ENCODE results near the gene DUXA.
A peak's percentile ranks its signal among the peaks of the same experiment; 100 is the strongest.
"Not testable (repeated sequence)": the region's sequence is repeated elsewhere in the genome, so short reads cannot be mapped to it uniquely, and the experiment has no call there.

Gene DUXA

DNA sequence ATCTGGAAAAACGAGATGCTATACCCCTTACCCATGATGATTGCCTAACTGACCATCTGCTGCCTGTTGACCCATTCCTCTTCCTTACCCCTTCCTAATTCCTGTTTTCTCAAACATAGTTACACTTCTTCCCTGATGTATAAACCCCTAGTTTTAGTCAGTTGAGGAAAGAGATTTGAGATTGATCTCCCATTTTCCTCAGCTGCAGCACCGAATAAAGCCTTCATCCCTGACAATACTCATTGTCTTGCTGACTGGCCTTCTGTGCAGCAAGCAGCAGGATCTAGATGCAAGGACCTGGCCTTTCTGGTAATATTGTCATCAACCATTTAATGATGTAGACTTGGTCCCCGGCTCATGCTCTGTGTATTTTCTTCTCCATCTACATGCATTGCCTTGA is 23.0 kb upstream of the DUXA start:
- Histone ChIP-seq H3K4me3 (no peak overlapping the region; the same call in 1 of the 2 replicates), H3K9ac (ENCODE audit: insufficient read length) (no peak overlapping the region), H3K36me3 (ENCODE audit: insufficient read depth, low read length) (peaks cover 29% of the 10 kb centered on the region), H3K27ac (no peak overlapping the region), H3K9me3 (ENCODE audit: low read depth, low read length) (peaks cover 6% of the 10 kb centered on the region; the same call in 1 of the 2 replicates)
- no peak for TF ChIP-seq EZH2 (IDR thresholded peaks at IDR 0.05)
- TF ChIP-seq FOXP2 (optimal IDR thresholded peaks at IDR 0.05; ENCODE audit: control extremely low read depth, extremely low read length, insufficient read depth): no peak
- TF ChIP-seq POLR2AphosphoS5 (IDR thresholded peaks at IDR 0.05; ENCODE audit: borderline replicate concordance, low read depth, low read length): no peak
- DNase-seq (ENCODE audit: low read depth, low spot score): no peak

DNA sequence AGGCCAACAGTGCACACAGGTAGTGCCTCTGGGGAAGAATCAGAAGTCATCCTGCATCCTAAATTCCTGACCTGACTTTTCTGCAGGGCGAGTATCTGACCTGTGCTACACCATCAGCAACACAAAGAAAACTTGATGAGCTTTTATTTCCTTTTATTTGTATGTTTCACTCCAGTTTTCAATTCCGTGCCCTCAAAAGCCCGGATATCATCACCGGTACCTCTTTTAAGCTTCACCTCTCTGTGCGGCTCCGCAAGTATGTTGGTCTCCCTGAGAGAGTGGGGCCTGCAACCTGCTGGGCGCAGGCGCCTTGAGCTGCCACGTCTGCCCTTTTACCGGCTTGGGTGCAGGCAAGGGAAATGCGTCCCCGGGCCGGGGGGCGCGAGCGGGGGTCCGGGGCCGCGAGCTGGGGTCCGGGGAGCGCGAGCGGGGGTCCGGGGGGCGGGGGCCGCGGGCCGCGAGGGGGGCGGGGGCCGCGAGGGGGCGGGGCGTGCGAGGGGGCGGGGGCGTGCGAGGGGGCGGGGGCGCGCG is 4.3 kb upstream of the DUXA start:
- no peak for DNase-seq (ENCODE audit: low read depth, low spot score)
- TF ChIP-seq EZH2 (IDR thresholded peaks at IDR 0.05): no peak
- TF ChIP-seq FOXP2 (optimal IDR thresholded peaks at IDR 0.05; ENCODE audit: control extremely low read depth, extremely low read length, insufficient read depth): no peak
- TF ChIP-seq POLR2AphosphoS5 (IDR thresholded peaks at IDR 0.05; ENCODE audit: borderline replicate concordance, low read depth, low read length): no peak
- H3K36me3 ChIP-seq (ENCODE audit: insufficient read depth, low read length): no peaks in the 10 kb centered on the region
- H3K4me3 ChIP-seq: peak overlapping the region; percentile 58
- H3K9me3 ChIP-seq (ENCODE audit: low read depth, low read length): no peaks in the 10 kb centered on the region
- no peak overlapping the region for H3K27ac ChIP-seq
- no peak overlapping the region for H3K9ac ChIP-seq (ENCODE audit: insufficient read length)

DNA sequence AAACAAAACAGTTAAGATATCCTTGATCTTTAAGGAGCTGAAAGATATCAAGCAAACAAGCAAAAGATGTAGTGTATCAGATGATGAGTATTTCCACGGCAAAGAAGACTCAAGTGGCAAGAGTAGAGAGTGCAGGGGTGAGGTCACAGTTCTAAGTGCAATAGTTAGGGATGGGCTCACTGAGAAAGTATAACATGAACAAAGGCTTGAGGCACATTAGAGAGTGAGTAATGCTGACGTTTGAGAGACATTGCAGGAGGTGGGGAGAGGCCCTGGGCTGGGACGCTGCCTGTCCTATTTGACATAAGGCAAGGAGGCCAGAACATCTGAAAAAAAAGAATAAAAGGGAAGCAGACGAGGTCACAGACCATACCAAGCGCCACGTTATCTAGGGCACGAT is 1.4 kb downstream of the DUXA start:
- no peak overlapping the region for H3K27ac ChIP-seq
- H3K9me3 ChIP-seq (ENCODE audit: low read depth, low read length): no peaks in the 10 kb centered on the region
- H3K4me3 ChIP-seq: no peak overlapping the region
- no peak for DNase-seq (ENCODE audit: low read depth, low spot score)
- no peak for TF ChIP-seq POLR2AphosphoS5 (IDR thresholded peaks at IDR 0.05; ENCODE audit: borderline replicate concordance, low read depth, low read length)
- no peak for TF ChIP-seq EZH2 (IDR thresholded peaks at IDR 0.05)
- no peak overlapping the region for H3K9ac ChIP-seq (ENCODE audit: insufficient read length)
- no peaks in the 10 kb centered on the region for H3K36me3 ChIP-seq (ENCODE audit: insufficient read depth, low read length)

DNA sequence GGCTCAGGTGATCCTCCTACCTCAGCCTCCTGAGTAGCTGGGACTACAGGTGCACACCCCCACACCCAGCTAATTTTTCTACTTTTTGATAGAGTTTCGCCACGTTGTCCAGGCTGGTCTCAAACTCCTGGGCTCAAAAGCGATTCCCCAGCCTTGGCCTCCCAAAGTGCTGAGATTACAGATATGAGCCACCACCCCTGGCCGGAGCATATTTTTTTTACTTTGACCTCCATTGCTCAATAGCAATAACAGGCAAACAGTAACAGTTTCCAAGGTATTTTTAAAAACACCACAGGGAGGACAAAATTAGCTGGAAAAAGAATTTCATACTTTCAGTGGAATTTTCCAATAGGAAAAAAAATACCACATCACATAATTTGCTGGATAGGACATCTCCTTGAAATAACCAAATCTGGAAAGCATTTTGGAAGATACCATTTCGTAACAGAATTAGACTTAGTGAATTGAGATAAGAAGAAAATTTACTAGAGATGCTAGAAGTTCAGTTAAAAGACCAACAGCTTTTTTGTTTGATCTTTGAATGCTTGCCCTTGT is 5.2 kb downstream of the DUXA start:
- Histone ChIP-seq H3K36me3 (ENCODE audit: insufficient read depth, low read length) (no peaks in the 10 kb centered on the region), H3K9me3 (ENCODE audit: low read depth, low read length) (no peaks in the 10 kb centered on the region), H3K9ac (ENCODE audit: insufficient read length) (no peak overlapping the region), H3K27ac (no peak overlapping the region), H3K4me3 (no peak overlapping the region)
- TF ChIP-seq FOXP2 (optimal IDR thresholded peaks at IDR 0.05; ENCODE audit: control extremely low read depth, extremely low read length, insufficient read depth): no peak
- no peak for TF ChIP-seq EZH2 (IDR thresholded peaks at IDR 0.05)
- TF ChIP-seq POLR2AphosphoS5 (IDR thresholded peaks at IDR 0.05; ENCODE audit: borderline replicate concordance, low read depth, low read length): no peak
- DNase-seq (ENCODE audit: low read depth, low spot score): no peak

GRCh38 chr19:57152921-57153320 is 14.4 kb downstream of the DUXA start:
- no peak for DNase-seq (ENCODE audit: low read depth, low spot score)
- no peaks in the 10 kb centered on the region for H3K9me3 ChIP-seq (ENCODE audit: low read depth, low read length)

GRCh38 chr19:57141699-57142098 is 25.6 kb downstream of the DUXA start:
- H3K9me3 ChIP-seq (ENCODE audit: low read depth, low read length): no peaks in the 10 kb centered on the region
- no peaks in the 10 kb centered on the region for H3K36me3 ChIP-seq (ENCODE audit: insufficient read depth, low read length)
- DNase-seq (ENCODE audit: low read depth, low spot score): no peak
- no peak for TF ChIP-seq EZH2 (IDR thresholded peaks at IDR 0.05)
- no peak for TF ChIP-seq POLR2AphosphoS5 (IDR thresholded peaks at IDR 0.05; ENCODE audit: borderline replicate concordance, low read depth, low read length)
- no peak for TF ChIP-seq FOXP2 (optimal IDR thresholded peaks at IDR 0.05; ENCODE audit: control extremely low read depth, extremely low read length, insufficient read depth)
- H3K9ac ChIP-seq (ENCODE audit: insufficient read length): no peak overlapping the region
- H3K4me3 ChIP-seq: no peak overlapping the region
- H3K27ac ChIP-seq: no peak overlapping the region

More at GRCh38 chr19:57152921-57153320, 14.4 kb downstream of the DUXA start:
- H3K9ac ChIP-seq (ENCODE audit: insufficient read length): no peak overlapping the region
- TF ChIP-seq EZH2 (IDR thresholded peaks at IDR 0.05) (no peak), POLR2AphosphoS5 (IDR thresholded peaks at IDR 0.05; ENCODE audit: borderline replicate concordance, low read depth, low read length) (no peak), FOXP2 (optimal IDR thresholded peaks at IDR 0.05; ENCODE audit: control extremely low read depth, extremely low read length, insufficient read depth) (no peak)
- H3K27ac ChIP-seq: no peak overlapping the region
- no peaks in the 10 kb centered on the region for H3K36me3 ChIP-seq (ENCODE audit: insufficient read depth, low read length)
- H3K4me3 ChIP-seq: no peak overlapping the region

- Histone ChIP-seq H3K9ac (ENCODE audit: insufficient read length) (no peak overlapping the region), H3K4me3 (no peak overlapping the region), H3K27ac (no peak overlapping the region), H3K36me3 (ENCODE audit: insufficient read depth, low read length) (no peaks in the 10 kb centered on the region), H3K9me3 (ENCODE audit: low read depth, low read length) (no peaks in the 10 kb centered on the region)
- no peak for DNase-seq (ENCODE audit: low read depth, low spot score)
- TF ChIP-seq FOXP2 (optimal IDR thresholded peaks at IDR 0.05; ENCODE audit: control extremely low read depth, extremely low read length, insufficient read depth): no peak
- no peak for TF ChIP-seq EZH2 (IDR thresholded peaks at IDR 0.05)
- no peak for TF ChIP-seq POLR2AphosphoS5 (IDR thresholded peaks at IDR 0.05; ENCODE audit: borderline replicate concordance, low read depth, low read length)
These were observed 31.5 kb downstream of the DUXA start for GRCh38 chr19:57135797-57136196.

GRCh38 chr19:57127403-57127802 is 39.9 kb downstream of the DUXA start:
- H3K9me3 ChIP-seq (ENCODE audit: low read depth, low read length); DNase-seq (ENCODE audit: low read depth, low spot score); H3K9ac ChIP-seq (ENCODE audit: insufficient read length); H3K36me3 ChIP-seq (ENCODE audit: insufficient read depth, low read length); H3K27ac ChIP-seq; H3K4me3 ChIP-seq: not testable (repeated sequence)

DNA sequence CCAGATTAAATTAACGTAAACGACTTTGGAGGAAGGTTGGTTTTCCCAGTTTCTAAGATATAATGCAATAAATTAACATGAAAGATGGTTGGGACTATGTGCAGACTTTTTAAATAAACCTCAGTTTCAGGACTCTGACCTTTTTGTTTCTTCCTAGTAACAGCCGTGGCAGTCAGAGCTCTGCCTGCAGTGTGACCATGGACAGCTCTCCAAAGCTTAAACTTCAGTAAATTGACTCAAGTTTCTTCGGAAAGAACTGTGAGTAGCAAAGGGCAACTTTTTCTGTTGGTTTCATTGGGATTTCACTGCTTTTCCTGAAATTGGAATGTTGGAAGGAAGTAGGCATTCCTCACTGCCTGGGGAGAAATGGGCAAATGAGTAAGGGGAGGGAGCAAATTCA is 43.4 kb downstream of the DUXA start:
- Histone ChIP-seq H3K36me3 (ENCODE audit: insufficient read depth, low read length) (no peaks in the 10 kb centered on the region), H3K9ac (ENCODE audit: insufficient read length) (no peak overlapping the region), H3K27ac (no peak overlapping the region), H3K4me3 (no peak overlapping the region), H3K9me3 (ENCODE audit: low read depth, low read length) (no peaks in the 10 kb centered on the region)
- DNase-seq (ENCODE audit: low read depth, low spot score): no peak
- TF ChIP-seq FOXP2 (optimal IDR thresholded peaks at IDR 0.05; ENCODE audit: control extremely low read depth, extremely low read length, insufficient read depth): no peak
- TF ChIP-seq POLR2AphosphoS5 (IDR thresholded peaks at IDR 0.05; ENCODE audit: borderline replicate concordance, low read depth, low read length): no peak
- no peak for TF ChIP-seq EZH2 (IDR thresholded peaks at IDR 0.05)

All from SK-N-MC (cell line).